ENCODE measurements around the gene MRPL55.

DNA sequence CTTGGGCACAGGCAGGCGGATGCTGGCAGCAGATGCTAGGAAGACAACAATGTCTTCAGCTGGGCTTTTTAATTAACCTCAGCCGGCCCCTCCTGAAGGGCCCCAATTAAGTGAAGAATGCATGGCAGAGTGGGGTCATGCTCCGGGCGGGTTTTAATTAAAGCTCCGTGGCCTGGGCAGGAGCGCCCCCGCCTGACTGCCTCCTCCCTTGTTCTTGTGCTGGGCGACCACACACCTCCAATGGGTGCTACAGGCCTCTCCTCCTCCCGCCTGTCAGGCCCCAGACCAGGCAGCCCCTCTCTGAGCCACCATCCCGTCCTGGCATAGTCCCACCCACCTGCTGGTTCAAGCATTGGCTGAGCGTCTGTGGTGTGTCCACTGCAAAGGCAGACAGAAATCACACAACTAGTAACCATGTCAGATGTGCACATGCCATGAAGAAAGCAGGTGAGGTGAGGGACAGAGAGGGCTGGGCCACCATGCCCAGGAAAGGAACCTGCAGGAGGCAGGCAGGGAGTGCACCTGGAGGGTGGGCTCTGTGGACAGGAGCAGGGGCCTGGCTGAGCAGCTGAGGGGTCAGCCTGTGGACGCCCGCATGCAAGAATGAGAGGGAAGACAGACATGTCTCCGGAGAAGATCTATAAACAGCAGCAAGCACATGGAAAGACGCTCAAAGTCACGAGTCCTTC lies 35.1 kb downstream of the MRPL55 start:
- TF ChIP-seq POLR2A (IDR thresholded peaks at IDR 0.05; ENCODE audit: low read length) (no peak), GATA1 (IDR thresholded peaks at IDR 0.05; ENCODE audit: low read depth, low read length) (no peak)
